MM.1S (cell line): ENCODE results near the gene SEC24C.

ENCODE experiments used
- DNase-seq: peaks from one replicate; pipeline ENCODE4 v3.0.0-alpha.2; 2015
- H2AFZ ChIP-seq: fragments of 300-600 bp; sonication (generic); 2 replicates; pipeline ENCODE4 v1.6.0; 2016; ENCODE audit warnings: antibody characterized with exemption, low read length
- H3F3A ChIP-seq: fragments of 300-600 bp; sonication (generic); 2 replicates; pipeline ENCODE4 v1.6.1; 2016; ENCODE audit warnings: mild to moderate bottlenecking, antibody characterized with exemption, low read length, moderate library complexity, mixed read lengths; ENCODE audit not compliant: insufficient read depth
- H3K27ac ChIP-seq: fragments of 300-600 bp; sonication (generic); 2 replicates; pipeline ENCODE4 v1.5.1; 2016; ENCODE audit warnings: mild to moderate bottlenecking, low read length
- H3K27me3 ChIP-seq: fragments of 300-600 bp; sonication (generic); replicated peaks from 2 replicates; pipeline ENCODE4 v1.6.0; 2016; ENCODE audit warnings: low read length; ENCODE audit not compliant: insufficient read depth
- H3K36me3 ChIP-seq: fragments of 300-600 bp; sonication (generic); replicated peaks from 2 replicates; pipeline ENCODE4 v1.6.1; 2016; ENCODE audit warnings: mild to moderate bottlenecking, low read length, mixed read lengths; ENCODE audit not compliant: insufficient read depth
- H3K4me1 ChIP-seq: fragments of 300-600 bp; sonication (generic); 2 replicates; pipeline ENCODE4 v1.6.1; 2016; ENCODE audit warnings: low read length, mixed read lengths
- H3K4me2 ChIP-seq: fragments of 300-600 bp; sonication (generic); 2 replicates; pipeline ENCODE4 v1.6.0; 2016; ENCODE audit warnings: low read depth, low read length
- H3K4me3 ChIP-seq: fragments of 300-600 bp; sonication (generic); 2 replicates; pipeline ENCODE4 v1.5.1; 2016; ENCODE audit warnings: low read length, mixed read lengths
- H3K79me2 ChIP-seq: fragments of 300-600 bp; sonication (generic); 2 replicates; pipeline ENCODE4 v1.6.1; 2016; ENCODE audit warnings: mixed run types, low read length, mixed read lengths
- H3K9ac ChIP-seq: fragments of 300-600 bp; sonication (generic); 2 replicates; pipeline ENCODE4 v1.6.1; 2016; ENCODE audit warnings: low read length, mixed read lengths
- H3K9me2 ChIP-seq: fragments of 300-600 bp; sonication (generic); replicated peaks from 2 replicates; pipeline ENCODE4 v1.6.1; 2016; ENCODE audit warnings: mild to moderate bottlenecking, low read length, mixed read lengths; ENCODE audit not compliant: insufficient read depth
- H3K9me3 ChIP-seq: fragments of 300-600 bp; sonication (generic); replicated peaks from 2 replicates; pipeline ENCODE4 v1.6.1; 2016; ENCODE audit warnings: mild to moderate bottlenecking, low read length, mixed read lengths; ENCODE audit not compliant: insufficient read depth
- H4K20me1 ChIP-seq: fragments of 300-600 bp; sonication (generic); 2 replicates; pipeline ENCODE4 v1.6.1; 2016; ENCODE audit warnings: mild to moderate bottlenecking, low read length, moderate library complexity, mixed read lengths; ENCODE audit not compliant: insufficient read depth
- CTCF ChIP-seq: fragments of 300-600 bp; sonication (generic); IDR thresholded peaks from 2 replicates; pipeline ENCODE4 v1.5.1; 2016; ENCODE audit warnings: antibody characterized with exemption, low read length, mixed read lengths
- EZH2 ChIP-seq: fragments of 300-600 bp; sonication (generic); optimal IDR thresholded peaks from 2 replicates; pipeline ENCODE3; 2017; ENCODE audit warnings: low read depth, mild to moderate bottlenecking, antibody characterized with exemption, low read length, mixed read lengths
- EZH2phosphoT487 ChIP-seq: fragments of 300-600 bp; sonication (generic); IDR thresholded peaks from 2 replicates; pipeline ENCODE4 v1.6.1; 2018; ENCODE audit warnings: antibody characterized with exemption, low read length

Gene SEC24C

DNA sequence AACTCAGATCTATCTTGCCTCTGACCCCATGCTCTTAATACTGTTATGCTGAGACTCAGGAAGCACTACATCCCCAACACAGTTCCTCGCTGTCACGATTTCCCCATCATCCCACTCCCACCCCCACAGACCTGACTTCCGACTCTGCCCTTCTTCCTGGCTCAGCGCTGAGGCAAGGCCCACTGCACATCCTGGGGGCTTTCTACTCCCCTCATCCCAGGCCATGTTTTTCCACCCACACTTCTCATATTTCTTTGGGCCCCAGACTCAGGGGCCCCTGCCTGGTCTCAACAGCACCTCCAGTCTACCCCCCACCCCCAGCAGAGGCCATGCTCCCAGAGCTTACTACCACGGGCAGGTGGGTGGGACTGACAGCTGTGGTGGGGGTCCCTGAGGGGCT lies 74.9 kb downstream of the SEC24C start:
- H3K27ac ChIP-seq = no peak overlapping the region

DNA sequence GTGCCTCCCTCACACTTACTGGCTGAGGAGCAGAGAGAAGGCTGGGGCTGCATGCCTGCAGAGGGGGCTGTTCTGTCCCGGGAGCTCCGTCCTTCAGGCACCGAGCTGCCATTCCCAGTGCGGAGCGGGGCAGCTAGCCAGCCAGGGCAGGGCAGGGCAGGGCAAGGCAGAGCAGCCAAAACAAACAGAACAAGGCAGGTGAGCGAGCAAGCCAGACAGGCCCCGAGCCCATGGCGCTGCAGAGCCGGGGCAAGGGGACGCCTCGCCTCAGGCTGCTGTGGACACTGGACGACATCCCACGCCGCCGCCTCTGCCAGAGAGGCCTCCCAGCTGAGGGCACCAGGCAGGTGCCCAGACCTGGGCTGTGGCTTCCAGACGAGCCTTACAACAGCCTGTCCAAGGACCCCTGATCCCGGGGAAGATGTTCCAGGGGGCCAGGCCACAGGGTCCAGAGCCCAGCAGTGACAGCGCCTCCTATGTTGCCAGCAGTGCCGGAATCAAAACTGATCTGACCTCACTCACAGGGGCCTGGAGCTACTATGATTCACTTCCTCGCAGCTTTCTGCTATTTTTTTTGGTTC lies 75.4 kb downstream of the SEC24C start:
- Histone ChIP-seq H3K36me3 (no peaks in the 10 kb centered on the region), H3K9me2 (no peaks in the 10 kb centered on the region), H3K9me3 (no peaks in the 10 kb centered on the region), H3K9ac (no peak overlapping the region), H3K27me3 (no peaks in the 10 kb centered on the region), H3K79me2 (no peaks in the 10 kb centered on the region), H3F3A (no peaks in the 10 kb centered on the region), H3K4me1 (no peaks in the 10 kb centered on the region), H3K4me3 (no peak overlapping the region), H4K20me1 (no peaks in the 10 kb centered on the region), H3K4me2 (no peak overlapping the region), H3K27ac (no peak overlapping the region), H2AFZ (no peak overlapping the region)
- DNase-seq = no peak
- TF ChIP-seq EZH2 = no peak
- no peak for TF ChIP-seq EZH2phosphoT487
- TF ChIP-seq CTCF = no peak

More for the DNA sequence above, 74.9 kb downstream of the SEC24C start:
- TF ChIP-seq EZH2phosphoT487 (no peak), EZH2 (no peak), CTCF (no peak)
- Histone ChIP-seq H3K4me1 (no peaks in the 10 kb centered on the region), H3K4me2 (no peak overlapping the region), H3K4me3 (no peak overlapping the region), H2AFZ (no peak overlapping the region), H3K27me3 (no peaks in the 10 kb centered on the region), H3K9ac (no peak overlapping the region), H4K20me1 (no peaks in the 10 kb centered on the region), H3K36me3 (no peaks in the 10 kb centered on the region), H3F3A (no peaks in the 10 kb centered on the region), H3K79me2 (no peaks in the 10 kb centered on the region), H3K9me2 (no peaks in the 10 kb centered on the region), H3K9me3 (no peaks in the 10 kb centered on the region)
- DNase-seq = no peak
